ENCODE results near the gene ARHGEF6.

Gene ARHGEF6

DNA sequence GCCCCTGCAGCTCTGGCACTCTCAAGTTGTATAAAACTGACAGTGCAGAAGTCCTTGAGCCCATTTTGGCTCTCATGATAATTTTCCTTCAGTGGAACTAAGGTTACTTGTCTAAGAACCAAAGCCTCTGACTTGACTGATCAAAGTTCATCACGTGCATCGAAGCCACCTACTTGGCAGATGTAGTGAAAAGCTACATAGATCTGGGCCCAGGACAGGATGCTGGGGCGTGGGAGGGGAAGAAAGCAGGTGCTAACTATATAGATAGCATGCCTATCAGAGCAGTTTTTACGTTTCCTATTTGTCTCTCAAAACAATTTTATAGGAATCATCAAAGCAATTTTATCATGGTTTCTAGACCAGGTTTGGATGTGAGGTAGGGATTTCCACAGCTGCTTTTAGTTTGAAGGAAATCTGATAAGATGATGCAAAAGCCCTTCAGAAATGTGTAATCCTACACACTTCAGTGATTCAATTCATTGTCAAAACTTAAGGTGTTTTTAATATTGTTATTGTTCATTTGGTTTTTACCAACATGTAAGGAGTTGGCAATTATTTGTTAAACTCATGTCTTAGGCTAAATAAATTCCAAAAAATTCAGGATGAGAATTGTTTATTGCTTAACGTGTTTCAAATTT is 134.0 kb downstream of the ARHGEF6 start:
- no peak for DNase-seq (ENCODE audit: low read depth)

DNA sequence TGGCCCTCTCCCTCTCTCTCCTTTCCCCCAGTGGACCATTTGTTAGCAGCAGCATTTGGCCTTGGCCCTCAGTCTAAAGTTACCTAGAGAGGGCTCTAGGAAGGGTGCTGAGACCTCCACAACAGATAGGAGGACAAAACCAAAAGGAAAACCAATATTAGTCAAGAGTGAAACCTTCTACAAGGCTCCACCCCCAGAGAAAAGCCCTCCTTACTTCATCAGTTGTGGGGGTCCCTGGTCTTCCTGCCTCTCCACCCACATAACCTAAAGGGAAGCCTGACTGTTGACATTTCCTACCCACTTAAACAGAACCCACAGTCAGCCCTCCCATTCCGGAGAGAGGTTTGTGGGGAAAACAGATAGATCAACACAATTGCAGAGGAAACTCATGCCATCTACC is 137.5 kb downstream of the ARHGEF6 start:
- no peak for DNase-seq (ENCODE audit: low read depth)

DNA sequence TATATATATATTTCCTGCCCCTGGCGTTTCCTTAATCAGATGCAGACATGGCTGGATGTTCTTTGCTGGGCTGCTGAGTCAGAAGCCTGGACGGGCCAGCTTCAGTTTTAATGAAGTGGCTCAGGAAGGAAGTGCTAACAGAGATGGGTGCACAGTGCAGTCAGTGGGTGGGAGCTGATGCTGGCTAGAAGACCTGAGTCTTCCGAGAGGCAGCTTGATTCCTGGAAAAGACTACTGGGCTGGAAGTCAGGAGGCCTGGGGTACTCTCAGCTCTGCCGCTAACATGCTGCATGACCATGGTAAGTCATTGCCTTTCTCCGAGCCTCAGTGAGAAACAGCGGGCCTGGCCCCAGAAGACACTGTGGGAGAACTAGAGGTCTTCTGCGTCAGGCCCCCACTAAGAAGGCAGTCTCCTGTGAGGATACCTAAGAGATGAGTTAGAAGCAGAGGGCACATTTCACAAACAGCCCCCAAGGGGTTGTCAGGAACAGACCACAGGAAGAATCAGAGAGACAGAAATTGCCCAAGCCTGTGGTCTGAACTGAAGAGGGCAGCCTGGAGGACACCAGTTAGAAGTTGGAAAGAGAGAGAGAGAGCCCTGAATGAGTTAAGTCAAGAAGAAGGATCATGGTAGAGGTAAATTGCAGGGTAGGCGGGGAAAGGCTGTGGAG is 141.1 kb downstream of the ARHGEF6 start:
- peak; percentile 6 for DNase-seq (ENCODE audit: low read depth)

DNA sequence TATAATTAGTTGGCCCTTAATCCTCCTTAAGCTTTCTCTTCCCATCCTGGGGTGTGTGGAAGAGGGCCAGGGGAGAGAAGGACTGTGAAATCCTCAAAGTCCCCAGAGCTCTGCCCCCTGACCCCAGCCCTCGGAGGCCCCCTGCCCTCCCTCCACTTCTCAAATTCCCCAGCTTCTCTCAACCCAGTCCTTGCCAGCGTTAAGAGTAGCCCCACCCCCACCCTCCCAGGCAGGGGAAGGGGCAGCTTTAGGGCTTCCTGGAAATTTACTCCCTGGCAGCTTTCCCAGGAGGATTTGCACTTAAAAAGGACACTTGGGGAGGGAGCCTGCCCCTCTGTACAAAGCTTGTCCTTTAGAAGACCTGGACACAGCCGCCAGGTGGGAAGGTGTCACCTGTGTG is 144.6 kb downstream of the ARHGEF6 start:
- DNase-seq (ENCODE audit: low read depth), result no peak

DNA sequence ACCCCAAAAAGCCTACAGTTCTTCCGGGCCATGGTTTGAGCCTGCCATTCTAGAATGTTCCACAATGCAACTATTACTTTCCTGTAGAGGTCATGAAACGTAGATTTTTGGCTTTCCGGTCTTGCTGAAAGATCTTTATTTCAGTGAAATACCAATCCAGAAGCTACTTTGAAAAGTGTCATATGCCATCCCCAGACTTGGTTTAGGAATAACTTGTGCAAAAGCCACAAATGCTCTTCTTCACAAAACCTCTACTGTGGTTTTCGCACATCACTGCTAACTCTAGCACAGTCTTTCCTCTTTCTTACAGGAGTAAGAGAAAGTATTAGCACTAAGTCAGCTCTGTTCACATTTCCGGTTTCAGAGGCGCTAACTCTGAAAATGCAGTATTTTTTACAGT is 145.5 kb downstream of the ARHGEF6 start:
- DNase-seq (ENCODE audit: low read depth), result no peak

DNA sequence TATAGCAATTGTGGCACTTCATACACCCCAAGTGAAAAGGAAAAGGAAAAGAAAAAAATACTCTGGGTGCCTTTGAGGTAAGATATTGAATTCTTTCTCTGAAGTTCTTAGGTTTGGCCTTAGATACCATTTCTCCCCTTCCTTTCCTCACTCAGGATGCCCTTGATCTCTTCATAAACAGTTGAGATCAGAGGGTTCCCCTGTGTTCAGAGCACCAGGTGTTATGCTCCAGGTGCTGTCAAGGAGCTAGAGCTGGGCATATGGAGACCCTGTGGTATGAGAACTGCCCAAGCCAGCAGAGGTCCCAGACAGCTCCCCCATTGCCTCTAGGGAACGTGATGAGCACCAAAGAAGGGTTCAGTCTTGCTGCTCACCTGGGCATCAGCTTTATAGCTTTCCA is 149.9 kb downstream of the ARHGEF6 start:
- DNase-seq (ENCODE audit: low read depth), result no peak

DNA sequence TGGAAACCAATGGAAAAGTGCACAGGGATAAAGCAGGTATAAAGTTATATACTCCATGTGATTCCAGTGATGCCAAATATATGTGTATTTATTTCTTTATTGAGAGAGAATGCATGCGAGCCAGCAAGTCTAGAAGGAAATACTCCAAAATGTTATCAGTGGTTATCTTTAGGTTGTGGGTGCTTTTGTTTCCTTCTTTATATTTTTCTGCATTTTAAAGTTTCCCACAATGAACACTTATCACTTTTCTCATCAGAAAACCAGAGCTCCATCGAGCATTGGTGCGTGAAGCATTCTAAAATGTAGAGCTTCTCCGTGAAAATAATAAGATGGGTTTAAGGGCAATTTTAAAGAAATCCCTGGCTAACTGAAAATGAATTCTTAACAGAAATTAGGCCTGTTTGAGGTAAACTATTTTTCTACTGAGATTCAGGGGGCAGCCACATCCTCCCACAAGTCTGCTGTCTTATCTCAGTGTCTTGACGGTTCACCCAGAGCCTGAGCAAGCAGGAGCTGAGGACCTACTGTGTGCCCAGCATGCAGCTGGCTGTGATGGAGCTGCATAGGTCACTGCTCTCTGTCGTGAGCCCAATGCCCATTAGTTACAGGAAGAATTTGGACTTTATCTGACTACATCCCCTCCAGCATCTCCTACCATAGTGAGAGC is 151.5 kb downstream of the ARHGEF6 start:
- DNase-seq (ENCODE audit: low read depth), result no peak

DNA sequence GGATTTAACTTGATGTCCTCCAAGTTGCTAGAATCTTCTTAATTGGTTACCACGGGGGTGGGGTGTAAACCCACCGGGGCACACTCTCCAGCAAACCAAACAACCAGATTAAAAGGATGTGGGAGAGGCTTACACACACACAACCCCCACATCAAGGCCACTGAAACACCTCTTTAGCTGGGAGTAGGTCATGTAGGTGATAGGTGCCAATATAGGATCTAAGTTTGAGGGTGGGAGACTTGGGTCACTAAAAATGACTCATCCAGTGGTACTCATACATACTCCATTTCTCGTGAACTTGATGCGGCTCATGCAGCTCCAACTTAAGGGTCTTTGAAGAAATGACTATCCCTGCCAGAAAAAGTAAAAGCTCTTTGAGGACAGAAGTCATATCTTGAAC is 153.3 kb downstream of the ARHGEF6 start:
- no peak for DNase-seq (ENCODE audit: low read depth)

DNA sequence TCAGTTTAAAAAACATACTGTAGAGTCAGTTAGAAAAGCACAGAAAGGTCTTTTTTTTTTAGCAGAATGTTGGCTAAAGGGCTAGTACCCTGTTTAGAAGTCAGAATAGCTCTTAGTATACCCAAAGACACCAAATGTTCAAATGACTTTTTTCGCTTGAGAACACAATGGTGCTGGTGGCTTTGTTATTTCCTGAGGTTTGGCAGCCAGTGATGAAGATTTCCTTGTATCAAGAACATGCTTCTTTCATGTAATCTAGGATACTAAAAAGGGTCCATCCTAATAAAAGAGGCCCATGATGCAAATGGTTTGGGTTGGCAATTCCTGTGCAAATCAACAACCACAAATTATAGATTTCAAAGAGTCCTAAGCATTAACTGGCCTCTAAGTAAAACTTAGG is 153.8 kb downstream of the ARHGEF6 start:
- DNase-seq (ENCODE audit: low read depth), result no peak

DNA sequence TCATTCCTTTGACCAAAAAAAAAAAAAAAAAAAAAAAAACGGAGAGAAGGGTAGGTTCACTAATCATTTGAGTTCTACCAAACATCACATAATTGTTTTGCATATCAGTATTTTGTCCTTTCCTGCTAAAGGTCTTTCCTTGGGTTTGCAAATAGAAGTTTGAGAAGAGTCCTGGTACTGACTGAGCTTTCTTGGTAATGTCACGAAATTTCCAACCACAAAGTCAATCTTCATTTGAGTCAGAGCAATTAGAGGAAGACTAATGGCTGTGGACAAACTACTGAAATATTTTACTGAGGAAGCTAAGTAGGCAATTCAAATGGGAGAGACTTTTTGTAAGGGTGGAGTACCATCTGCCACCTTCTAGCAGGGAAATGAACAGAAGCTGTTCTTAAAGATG is 154.5 kb downstream of the ARHGEF6 start:
- no peak for DNase-seq (ENCODE audit: low read depth)

DNA sequence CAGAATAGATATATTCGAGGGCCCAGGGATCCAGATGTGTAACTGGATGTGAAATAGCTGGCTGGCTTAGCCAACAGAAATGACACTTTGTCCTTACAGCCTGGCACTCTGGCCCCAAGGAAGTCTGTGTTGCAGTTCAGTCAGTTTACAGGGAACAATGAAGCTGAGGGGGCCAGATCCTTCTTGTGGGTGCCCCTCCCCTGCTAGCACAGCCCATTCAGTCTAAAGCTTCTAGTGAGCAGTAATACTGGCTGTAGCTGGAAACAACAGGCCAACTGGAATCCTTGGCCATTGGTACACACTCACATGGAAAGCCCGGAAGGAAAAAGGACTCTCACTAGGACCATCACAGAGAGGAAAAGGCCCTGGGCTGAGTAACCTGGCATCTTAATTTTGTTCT is 155.5 kb downstream of the ARHGEF6 start:
- no peak for DNase-seq (ENCODE audit: low read depth)

DNA sequence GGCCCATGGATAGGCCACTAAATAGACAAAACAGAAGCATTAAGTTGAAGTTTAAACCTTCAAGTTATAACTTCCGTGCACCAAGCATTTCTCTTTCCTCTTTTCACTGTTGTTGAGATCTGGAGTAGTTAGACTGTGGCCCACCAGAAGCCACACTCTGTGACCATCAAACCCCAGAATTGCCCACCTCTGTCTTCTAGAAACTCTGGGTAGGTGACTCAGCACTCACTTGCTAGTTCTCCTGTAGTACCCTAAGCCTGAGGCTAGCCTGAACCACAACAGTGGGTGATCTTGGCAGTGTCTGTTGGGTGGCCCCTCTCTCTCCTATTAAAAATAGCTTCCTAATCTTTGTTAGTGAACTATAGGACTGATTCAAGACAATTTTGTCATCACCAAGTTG is 157.3 kb downstream of the ARHGEF6 start:
- DNase-seq (ENCODE audit: low read depth), result no peak

DNA sequence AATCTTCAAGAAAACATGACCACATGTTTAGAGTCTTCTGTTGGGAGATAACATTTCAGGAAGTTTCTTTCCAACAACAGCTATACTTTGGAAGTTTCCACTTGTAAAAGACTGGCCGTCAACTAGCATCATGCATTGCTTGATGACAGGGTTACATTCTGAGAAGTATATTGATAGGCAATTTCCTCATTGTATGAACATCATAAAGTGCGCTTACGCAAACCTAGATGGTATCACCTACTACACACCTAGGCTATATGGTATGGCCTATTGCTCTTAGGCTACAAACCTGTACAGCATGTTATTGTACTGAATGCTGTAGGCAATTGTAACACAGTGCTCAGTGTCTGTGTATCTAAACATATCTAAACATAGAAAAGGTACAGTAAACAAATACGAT is 158.2 kb downstream of the ARHGEF6 start:
- no peak for DNase-seq (ENCODE audit: low read depth)

DNA sequence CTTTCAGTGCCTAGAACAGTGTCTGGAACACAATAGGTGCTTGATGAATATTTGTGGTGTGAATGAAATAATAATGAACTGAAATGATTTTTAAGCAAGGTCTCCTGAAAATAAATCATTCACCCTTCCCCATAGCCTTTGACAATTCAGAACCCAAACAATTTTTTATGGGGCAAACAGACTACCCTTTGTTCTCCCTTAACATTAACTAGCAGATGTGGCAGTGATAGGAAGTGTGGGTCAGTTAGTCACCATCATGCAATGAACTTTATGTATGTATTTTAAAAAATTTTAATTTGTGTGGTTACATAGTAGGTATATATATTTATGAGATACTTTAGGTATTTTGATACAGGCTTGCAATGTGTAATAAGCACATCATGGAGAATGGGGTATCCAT is 160.0 kb downstream of the ARHGEF6 start:
- DNase-seq (ENCODE audit: low read depth), result no peak

DNA sequence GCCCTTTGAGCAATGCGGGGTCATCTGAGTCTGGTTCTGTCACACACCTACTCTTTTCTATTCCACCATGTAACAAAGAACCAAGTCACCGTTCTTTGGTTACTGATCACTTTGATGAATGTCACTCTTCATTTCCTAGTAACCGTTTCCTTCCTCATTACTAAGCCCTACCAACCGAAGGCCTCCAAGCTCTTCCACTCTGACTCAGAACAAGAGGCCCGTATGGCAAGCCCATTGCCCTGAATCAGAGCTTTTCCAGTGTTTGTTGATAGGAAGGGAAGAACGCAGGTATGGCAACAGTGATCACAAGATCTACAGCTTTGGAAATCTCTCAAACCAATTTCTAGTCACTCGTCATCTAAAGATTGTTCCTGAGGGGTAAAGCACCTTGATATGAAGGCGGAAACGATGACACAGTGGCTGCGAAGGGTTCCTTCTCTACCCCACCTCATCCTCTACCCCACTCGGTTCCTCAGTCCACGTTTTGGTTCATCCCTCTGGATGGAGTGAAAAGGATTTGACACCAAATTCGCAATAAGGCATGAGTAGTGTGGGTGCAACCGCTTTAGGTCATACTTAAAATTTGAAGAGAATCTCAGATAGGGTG is 160.7 kb downstream of the ARHGEF6 start:
- DNase-seq (ENCODE audit: low read depth), result no peak

DNA sequence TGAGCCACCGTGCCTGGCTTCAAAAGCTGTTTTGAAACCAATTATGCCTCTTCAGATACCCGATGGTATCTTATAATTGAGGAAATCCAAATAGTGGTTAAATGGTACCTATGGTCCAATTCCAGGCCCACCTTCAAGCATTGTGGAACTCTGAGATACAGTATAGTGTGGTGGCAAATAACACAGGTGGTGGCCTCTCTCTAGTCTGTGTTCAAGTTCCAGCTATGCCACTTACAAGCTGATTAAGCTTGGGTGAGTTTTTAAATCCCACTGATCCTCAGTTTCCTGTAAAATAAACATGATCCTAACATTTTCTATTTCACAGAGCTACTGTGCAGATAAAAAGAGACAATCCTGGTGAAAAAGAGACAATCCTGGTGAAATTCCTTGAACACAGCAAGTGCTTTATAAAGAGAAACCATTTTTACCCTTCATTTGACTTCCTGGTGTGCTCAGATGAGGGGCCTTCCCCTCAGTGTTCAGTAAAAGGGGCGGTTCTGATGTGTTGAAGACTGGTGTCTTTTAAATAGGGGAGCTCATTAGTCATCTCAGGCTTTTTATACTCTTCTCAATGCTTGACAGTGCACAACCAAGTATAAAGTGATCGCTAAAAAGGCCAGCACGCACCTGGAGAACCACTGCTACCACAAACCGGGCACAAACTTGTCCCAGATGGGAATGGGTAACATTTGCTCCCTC is 163.6 kb downstream of the ARHGEF6 start:
- DNase-seq (ENCODE audit: low read depth), result no peak

All from fibroblast of gingiva (primary cell).